SK-N-SH (cell line): ENCODE results near the gene C1QL1. TPM values are rescaled to one million over a fixed set of nuclear protein-coding genes. Genes with fewer than 3 reads are reported as not detected.

Source experiments
- CTCF ChIA-PET: fragments of 300-600, 350-600 bp; formaldehyde crosslinking; extraction: SDS; loops from one replicate; lab custom pipeline; 2021; lab: Yijun Ruan, JAX
- POLR2A ChIA-PET: fragments of 350-600 bp; sonication (Branson Sonifier 250); formaldehyde crosslinking; extraction: SDS; loops from one replicate; lab custom pipeline; 2020; ENCODE audit warnings: antibody characterized with exemption, inconsistent platforms; lab: Yijun Ruan, JAX
- DNase-seq: peaks from one replicate; pipeline ENCODE4 v3.0.0; 2012
- H2AFZ ChIP-seq: fragments of 200-600 bp; sonication (generic); 2 replicates; pipeline ENCODE4 v1.8.1; 2016; ENCODE audit warnings: antibody characterized with exemption, mild to moderate bottlenecking, low read depth
- H3F3A ChIP-seq: fragments of 200-600 bp; sonication (generic); replicated peaks from 2 replicates; pipeline ENCODE3; 2016; ENCODE audit warnings: antibody characterized with exemption, mild to moderate bottlenecking; ENCODE audit not compliant: insufficient read depth
- H3K27ac ChIP-seq, 2 experiments: fragments of 200-500 bp in 1 of 2; fragments of 200-600 bp in 1 of 2; sonication (Bioruptor generic) in 1 of 2; sonication (generic), shearing (Covaris generic) in 1 of 2; 2 replicates each; pipeline versions ENCODE4 v1.5.1 to v1.6.1; 2014 to 2016; ENCODE audit warnings: low read depth in 2 of 2, inconsistent platforms in 1 of 2, low read length in 1 of 2, mild to moderate bottlenecking in 1 of 2, mixed read lengths in 1 of 2
- H3K27me3 ChIP-seq: fragments of 200-600 bp; sonication (generic), shearing (Covaris generic); 2 replicates; pipeline ENCODE4 v1.6.1; 2016; ENCODE audit warnings: mixed run types; ENCODE audit not compliant: insufficient read depth
- H3K36me3 ChIP-seq, 2 experiments: fragments of 200-500 bp in 1 of 2; fragments of 200-600 bp in 1 of 2; sonication (Bioruptor generic) in 1 of 2; sonication (generic) in 1 of 2; replicated peaks in 1 of 2; 2 replicates each; pipeline versions ENCODE3 to v1.5.1; 2014 to 2016; ENCODE audit warnings: low read length in 1 of 2, mild to moderate bottlenecking in 1 of 2; ENCODE audit not compliant: insufficient read depth in 2 of 2, control insufficient read depth in 1 of 2
- H3K4me1 ChIP-seq, 2 experiments: fragments of 200-500 bp in 1 of 2; fragments of 200-600 bp in 1 of 2; sonication (Bioruptor generic) in 1 of 2; sonication (generic), shearing (Covaris generic) in 1 of 2; 2 replicates each; pipeline versions ENCODE4 v1.5.1 to v1.6.1; 2014 to 2016; ENCODE audit warnings: low read depth in 1 of 2, low read length in 1 of 2, mixed run types in 1 of 2; ENCODE audit not compliant: insufficient read depth in 2 of 2, control insufficient read depth in 1 of 2
- H3K4me2 ChIP-seq: fragments of 200-600 bp; sonication (generic), shearing (Covaris generic); 2 replicates; pipeline ENCODE4 v1.6.1; 2017; ENCODE audit warnings: mixed run types
- H3K4me3 ChIP-seq, 2 experiments: fragments of 200-500 bp in 1 of 2; fragments of 200-600 bp in 1 of 2; sonication (Bioruptor generic) in 1 of 2; sonication (generic), shearing (Covaris generic) in 1 of 2; 2 replicates each; pipeline versions ENCODE4 v1.5.1 to v1.8.1; 2014 to 2016; ENCODE audit warnings: low read depth in 2 of 2, inconsistent platforms in 1 of 2, low read length in 1 of 2, mild to moderate bottlenecking in 1 of 2, mixed read lengths in 1 of 2, moderate library complexity in 1 of 2
- H3K79me2 ChIP-seq: fragments of 200-600 bp; sonication (generic); 2 replicates; pipeline ENCODE4 v1.8.1; 2017; ENCODE audit warnings: mild to moderate bottlenecking; ENCODE audit not compliant: insufficient read depth
- H3K9ac ChIP-seq: fragments of 200-600 bp; sonication (generic); 2 replicates; pipeline ENCODE4 v1.6.1; 2017; ENCODE audit warnings: mixed run types
- H3K9me2 ChIP-seq: fragments of 200-600 bp; sonication (generic); 2 replicates; pipeline ENCODE4 v1.6.1; 2017; ENCODE audit warnings: mixed run types
- H3K9me3 ChIP-seq: fragments of 200-600 bp; sonication (generic); 2 replicates; pipeline ENCODE4 v1.6.1; 2017; ENCODE audit warnings: mixed run types, mild to moderate bottlenecking, moderate library complexity
- H4K20me1 ChIP-seq: fragments of 200-600 bp; sonication (generic); 2 replicates; pipeline ENCODE4 v1.6.1; 2017; ENCODE audit warnings: mild to moderate bottlenecking, mixed run types; ENCODE audit not compliant: insufficient read depth
- EZH2phosphoT487 ChIP-seq: fragments of 200-600 bp; sonication (generic); IDR thresholded peaks from 2 replicates; pipeline ENCODE4 v1.6.1; 2017; ENCODE audit warnings: low read depth, mixed run types, mild to moderate bottlenecking, antibody characterized with exemption, moderate library complexity, borderline replicate concordance
- JUND ChIP-seq: IDR thresholded peaks from 2 replicates; pipeline ENCODE4 v1.4.0; 2012
- MEF2A ChIP-seq: IDR thresholded peaks from 2 replicates; pipeline ENCODE4 v1.4.0; 2012; ENCODE audit warnings: low read depth, borderline replicate concordance
- MXI1 ChIP-seq: IDR thresholded peaks from 2 replicates; pipeline ENCODE4 v1.6.1; 2012; ENCODE audit warnings: mild to moderate bottlenecking, low read depth, low read length, improper control_type of control experiment
- RXRA ChIP-seq: IDR thresholded peaks from 2 replicates; pipeline ENCODE4 v1.4.0; 2012; ENCODE audit warnings: low read depth, mild to moderate bottlenecking, borderline replicate concordance
- TCF12 ChIP-seq: IDR thresholded peaks from 2 replicates; pipeline ENCODE4 v1.4.0; 2012
- USF1 ChIP-seq: IDR thresholded peaks from 2 replicates; pipeline ENCODE4 v1.4.0; 2012; ENCODE audit warnings: low read depth, borderline replicate concordance
- YY1 ChIP-seq: IDR thresholded peaks from 2 replicates; pipeline ENCODE4 v1.4.0; 2012; ENCODE audit warnings: low read depth, mild to moderate bottlenecking
- WGBS: methylation state at CpG from one replicate; pipeline ENCODE4 v1.1.6; 2017; ENCODE audit warnings: low lambda C conversion rate; 5-methylcytosine and 5-hydroxymethylcytosine counted together
- polyA plus RNA-seq, 3 experiments: library from polyadenylated mRNA; depleted of rRNA; stranded (reverse); fragments of >200 nt; gene quantifications; 2 replicates each; pipeline ENCODE4 v1.2.3, GENCODE V29; 2012
- TF ChIP-seq, protein P1 (sequence below): fragments of 150-350 bp; IDR thresholded peaks from 2 replicates; pipeline ENCODE4 v1.6.1; 2016; ENCODE audit warnings: mild to moderate bottlenecking, low read depth, low read length
- TF ChIP-seq, protein P2 (sequence below): fragments of 200-600 bp; sonication (generic); IDR thresholded peaks from 2 replicates; pipeline ENCODE4 v1.6.1; 2017; ENCODE audit warnings: antibody characterized with exemption, mild to moderate bottlenecking, moderate library complexity
- TF ChIP-seq, protein P3 (sequence below): IDR thresholded peaks from 2 replicates; pipeline ENCODE4 v1.4.0; 2012; ENCODE audit warnings: low read depth, borderline replicate concordance

Gene C1QL1
- polyA plus RNA-seq, 1 of the 3 experiments (the other 2 are of a cell fraction), result 11.9 TPM

DNA sequence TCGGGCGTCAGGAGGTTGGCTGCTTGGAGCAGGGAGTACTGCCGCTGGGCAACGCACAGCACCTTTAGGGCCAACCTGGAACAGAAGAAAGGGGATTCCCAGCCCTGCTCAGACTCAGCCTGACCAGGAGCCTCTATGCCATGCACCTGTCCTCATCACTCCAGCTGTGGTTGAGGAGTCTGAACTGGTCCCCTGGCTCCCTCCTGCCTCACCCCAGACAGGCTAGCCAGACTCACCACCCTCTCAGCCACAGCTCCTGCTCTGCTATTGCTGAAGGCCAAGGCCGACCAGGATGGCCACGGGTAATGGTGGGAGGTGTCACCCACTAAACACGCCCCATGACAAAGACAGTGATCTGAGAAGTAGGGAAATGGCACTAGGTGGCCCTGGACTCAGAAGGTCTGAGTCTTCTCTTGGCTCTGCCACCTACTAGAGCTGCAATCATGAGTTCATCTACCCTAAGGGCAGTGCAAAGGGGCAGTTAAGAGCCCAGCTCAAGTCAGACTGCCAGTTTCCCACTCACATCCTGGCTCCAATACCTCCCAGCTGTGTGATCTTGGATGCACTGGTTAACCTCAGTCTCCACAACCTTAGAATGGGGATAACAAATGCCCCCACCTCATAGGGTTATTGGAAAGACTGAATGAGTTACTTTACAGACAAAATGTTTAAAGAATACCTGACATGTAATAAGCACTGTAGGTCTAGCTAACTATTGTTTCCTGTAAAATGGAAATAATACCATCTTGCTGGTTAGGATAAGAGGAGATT lies 39.0 kb downstream of the C1QL1 start:
- no peak overlapping the region; a peak in 1 of 4 replicates for H3K27ac ChIP-seq
- H3K4me1 ChIP-seq, result peaks cover 0 to 23% of the 10 kb centered on the region in 2 experiments; a peak in 1 of 4 replicates
- no peaks in the 10 kb centered on the region for H4K20me1 ChIP-seq
- no peaks in the 10 kb centered on the region for H3K27me3 ChIP-seq
- no peaks in the 10 kb centered on the region for H3K9me2 ChIP-seq
- H3K79me2 ChIP-seq, result no peaks in the 10 kb centered on the region; the same call in 1 of the 2 replicates
- WGBS, result 73% methylated on average over 3 of the region's 7 CpGs
- H3F3A ChIP-seq, result peaks cover 10% of the 10 kb centered on the region
- TF ChIP-seq EZH2phosphoT487 (no peak), YY1 (no peak), MEF2A (no peak), JUND (no peak), TCF12 (no peak)
- TF ChIP-seq, protein P1, sequence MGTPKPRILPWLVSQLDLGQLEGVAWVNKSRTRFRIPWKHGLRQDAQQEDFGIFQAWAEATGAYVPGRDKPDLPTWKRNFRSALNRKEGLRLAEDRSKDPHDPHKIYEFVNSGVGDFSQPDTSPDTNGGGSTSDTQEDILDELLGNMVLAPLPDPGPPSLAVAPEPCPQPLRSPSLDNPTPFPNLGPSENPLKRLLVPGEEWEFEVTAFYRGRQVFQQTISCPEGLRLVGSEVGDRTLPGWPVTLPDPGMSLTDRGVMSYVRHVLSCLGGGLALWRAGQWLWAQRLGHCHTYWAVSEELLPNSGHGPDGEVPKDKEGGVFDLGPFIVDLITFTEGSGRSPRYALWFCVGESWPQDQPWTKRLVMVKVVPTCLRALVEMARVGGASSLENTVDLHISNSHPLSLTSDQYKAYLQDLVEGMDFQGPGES, result no peak
- DNase-seq, result no peak
- H3K9me3 ChIP-seq, result no peaks in the 10 kb centered on the region
- POLR2A ChIA-PET, result interaction anchor here (1.0 kb wide), 1 partner anchor 8 kb away, joined by 3 read pairs; no protein-coding TSS in a partner anchor
- CTCF ChIA-PET, result interaction anchor here (0.9 to 17.2 kb wide), 4 partner anchors 9 to 206 kb away, joined by 3 to 433 read pairs (median 16); no protein-coding TSS in a partner anchor
- no peak overlapping the region for H2AFZ ChIP-seq
- no peak overlapping the region for H3K9ac ChIP-seq
- peaks cover 7 to 48% of the 10 kb centered on the region in 2 experiments for H3K36me3 ChIP-seq
- no peak overlapping the region for H3K4me3 ChIP-seq
- no peak overlapping the region for H3K4me2 ChIP-seq

GRCh38 chr17:44928136-44928535 lies 40.0 kb downstream of the C1QL1 start:
- Histone ChIP-seq H3K9ac (no peak overlapping the region), H2AFZ (no peak overlapping the region), H3K79me2 (no peaks in the 10 kb centered on the region; the same call in 1 of the 2 replicates), H3K27me3 (no peaks in the 10 kb centered on the region), H3K27ac (no peak overlapping the region), H3K9me2 (no peaks in the 10 kb centered on the region), H3K9me3 (no peaks in the 10 kb centered on the region), H4K20me1 (no peaks in the 10 kb centered on the region), H3K4me2 (no peak overlapping the region), H3K4me1 (peaks cover 0 to 33% of the 10 kb centered on the region in 2 experiments; a peak in 1 of 4 replicates), H3K36me3 (peaks cover 7 to 45% of the 10 kb centered on the region in 2 experiments), H3K4me3 (no peak overlapping the region), H3F3A (peaks cover 10% of the 10 kb centered on the region)
- ChIA-PET CTCF (interaction anchor here (4.0 to 17.2 kb wide), 2 partner anchors 8 to 93 kb away, joined by 22 to 433 read pairs; no protein-coding TSS in a partner anchor), POLR2A (interaction anchor here (0.9 to 1.0 kb wide), 2 partner anchors 7 to 8 kb away, joined by 3 read pairs; no protein-coding TSS in a partner anchor)
- TF ChIP-seq RXRA (no peak), USF1 (no peak), MXI1 (no peak)
- TF ChIP-seq, protein P2, sequence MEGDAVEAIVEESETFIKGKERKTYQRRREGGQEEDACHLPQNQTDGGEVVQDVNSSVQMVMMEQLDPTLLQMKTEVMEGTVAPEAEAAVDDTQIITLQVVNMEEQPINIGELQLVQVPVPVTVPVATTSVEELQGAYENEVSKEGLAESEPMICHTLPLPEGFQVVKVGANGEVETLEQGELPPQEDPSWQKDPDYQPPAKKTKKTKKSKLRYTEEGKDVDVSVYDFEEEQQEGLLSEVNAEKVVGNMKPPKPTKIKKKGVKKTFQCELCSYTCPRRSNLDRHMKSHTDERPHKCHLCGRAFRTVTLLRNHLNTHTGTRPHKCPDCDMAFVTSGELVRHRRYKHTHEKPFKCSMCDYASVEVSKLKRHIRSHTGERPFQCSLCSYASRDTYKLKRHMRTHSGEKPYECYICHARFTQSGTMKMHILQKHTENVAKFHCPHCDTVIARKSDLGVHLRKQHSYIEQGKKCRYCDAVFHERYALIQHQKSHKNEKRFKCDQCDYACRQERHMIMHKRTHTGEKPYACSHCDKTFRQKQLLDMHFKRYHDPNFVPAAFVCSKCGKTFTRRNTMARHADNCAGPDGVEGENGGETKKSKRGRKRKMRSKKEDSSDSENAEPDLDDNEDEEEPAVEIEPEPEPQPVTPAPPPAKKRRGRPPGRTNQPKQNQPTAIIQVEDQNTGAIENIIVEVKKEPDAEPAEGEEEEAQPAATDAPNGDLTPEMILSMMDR, result no peak
- TF ChIP-seq, protein P3, sequence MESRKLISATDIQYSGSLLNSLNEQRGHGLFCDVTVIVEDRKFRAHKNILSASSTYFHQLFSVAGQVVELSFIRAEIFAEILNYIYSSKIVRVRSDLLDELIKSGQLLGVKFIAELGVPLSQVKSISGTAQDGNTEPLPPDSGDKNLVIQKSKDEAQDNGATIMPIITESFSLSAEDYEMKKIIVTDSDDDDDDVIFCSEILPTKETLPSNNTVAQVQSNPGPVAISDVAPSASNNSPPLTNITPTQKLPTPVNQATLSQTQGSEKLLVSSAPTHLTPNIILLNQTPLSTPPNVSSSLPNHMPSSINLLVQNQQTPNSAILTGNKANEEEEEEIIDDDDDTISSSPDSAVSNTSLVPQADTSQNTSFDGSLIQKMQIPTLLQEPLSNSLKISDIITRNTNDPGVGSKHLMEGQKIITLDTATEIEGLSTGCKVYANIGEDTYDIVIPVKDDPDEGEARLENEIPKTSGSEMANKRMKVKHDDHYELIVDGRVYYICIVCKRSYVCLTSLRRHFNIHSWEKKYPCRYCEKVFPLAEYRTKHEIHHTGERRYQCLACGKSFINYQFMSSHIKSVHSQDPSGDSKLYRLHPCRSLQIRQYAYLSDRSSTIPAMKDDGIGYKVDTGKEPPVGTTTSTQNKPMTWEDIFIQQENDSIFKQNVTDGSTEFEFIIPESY, result no peak
- no peak for DNase-seq
- 94% methylated on average over 10 of the region's 15 CpGs for WGBS
